CD4-positive, alpha-beta T cell treated with Interleukin-15 for 4 hours (primary cell): ENCODE data around the gene DNAAF5.

Experiments used
- DNase-seq: peaks from one replicate; pipeline ENCODE4 v3.0.0-alpha.2; 2020; ENCODE audit warnings: low spot score

The DNAAF5 gene

GRCh38 chr7:768881-769504, 42.5 kb downstream of the DNAAF5 start:
- DNase-seq = no peak

GRCh38 chr7:770336-770735, 43.8 kb downstream of the DNAAF5 start:
- DNase-seq = no peak

GRCh38 chr7:770741-771166, 44.3 kb downstream of the DNAAF5 start:
- no peak for DNase-seq

DNA sequence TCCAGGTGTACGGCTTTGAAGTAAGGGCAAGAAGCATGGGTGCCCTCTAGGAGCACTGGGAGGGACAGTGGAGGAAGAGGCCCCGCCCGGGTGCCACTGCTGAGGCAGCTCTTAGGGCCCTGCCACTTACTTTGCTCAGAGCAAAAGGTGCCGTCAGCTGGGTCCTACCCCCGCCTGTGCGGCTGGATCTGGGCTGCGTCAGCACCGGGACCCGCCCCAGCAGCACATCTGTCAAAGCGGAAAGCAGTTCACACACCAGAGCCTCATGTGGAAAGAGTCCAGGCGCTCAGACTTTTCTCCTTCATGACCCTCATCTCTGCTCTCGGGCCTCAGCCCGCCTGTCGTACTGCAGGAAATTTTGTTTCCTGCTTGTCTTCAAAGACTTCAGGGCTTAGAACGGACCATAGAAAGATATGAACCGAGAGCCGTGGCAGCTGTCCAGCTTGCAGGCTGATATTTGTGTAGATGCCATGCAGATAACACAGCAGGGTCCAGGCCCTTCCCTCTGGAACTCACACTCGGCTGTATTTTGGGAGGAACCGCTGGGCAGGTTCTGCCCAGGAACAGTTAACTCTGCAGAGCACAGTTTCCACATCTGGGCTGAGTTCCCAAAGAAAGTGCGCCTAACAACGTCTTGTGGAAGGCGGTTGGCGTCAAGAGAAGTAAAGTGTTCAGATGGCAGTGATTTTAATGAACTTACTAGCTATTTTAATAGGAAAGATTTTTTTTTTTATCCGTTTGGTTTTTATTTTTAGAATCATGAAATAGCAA, 44.9 kb downstream of the DNAAF5 start:
- no peak for DNase-seq

- DNase-seq = no peak
Measured at GRCh38 chr7:772005-772294, 45.5 kb downstream of the DNAAF5 start.

DNA sequence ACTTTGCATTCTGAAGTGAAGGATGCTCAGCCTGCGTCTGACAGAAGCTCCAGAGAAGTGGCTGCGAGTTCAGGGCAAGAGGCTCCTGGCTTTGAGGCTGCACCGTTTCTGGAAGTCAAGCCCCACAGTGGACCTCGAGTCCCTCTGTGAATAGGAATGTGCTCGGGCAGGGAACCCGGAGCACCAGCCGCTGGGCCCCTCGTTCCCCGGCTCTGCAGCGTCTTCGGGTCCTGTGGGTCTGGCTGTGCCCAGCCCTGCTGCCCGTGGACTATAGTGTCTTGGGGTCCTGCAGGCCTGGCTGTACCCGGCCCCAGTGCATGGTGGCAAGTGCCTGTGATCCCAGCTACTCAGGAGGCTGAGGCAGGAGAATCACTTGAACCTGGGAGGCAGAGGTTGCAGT, 45.9 kb downstream of the DNAAF5 start:
- DNase-seq = no peak

DNA sequence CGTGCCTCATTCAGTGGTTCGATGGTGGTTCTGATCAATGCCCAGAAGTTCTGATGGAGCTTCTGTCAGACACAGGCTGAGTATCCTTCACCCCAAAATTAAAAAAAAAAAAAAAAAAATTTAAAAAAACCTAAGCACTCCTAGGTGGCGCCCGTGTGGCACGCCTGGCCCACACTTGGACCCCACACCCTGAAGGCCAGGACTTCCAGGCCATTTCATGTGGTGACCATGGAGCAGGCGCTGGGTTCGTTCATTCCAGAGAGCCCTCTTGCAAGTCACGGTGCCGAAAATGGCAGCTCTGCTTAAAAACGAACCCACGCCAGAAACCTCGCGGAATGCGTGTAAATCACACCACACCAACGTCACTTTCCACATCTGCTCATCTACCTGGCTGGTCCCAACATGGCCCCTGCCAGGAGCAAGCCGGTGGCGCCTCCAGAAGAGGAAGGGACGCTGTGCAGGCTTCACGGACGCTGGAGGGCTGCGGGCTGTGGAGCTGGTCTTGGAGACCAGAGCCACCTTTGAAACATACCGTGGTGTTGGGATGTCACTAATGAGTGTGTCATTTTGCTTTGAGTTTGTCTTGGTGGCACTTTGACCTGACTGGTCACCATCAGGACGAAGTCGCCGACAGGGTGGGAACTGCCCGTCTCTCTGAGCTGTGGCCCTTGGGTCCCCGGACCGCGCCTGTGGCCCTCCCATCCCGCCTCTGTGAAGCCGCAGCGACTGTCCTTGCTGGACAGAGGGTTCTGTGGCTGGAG, 46.5 kb downstream of the DNAAF5 start:
- DNase-seq = no peak

- DNase-seq = no peak
Measured at GRCh38 chr7:773622-773915, 47.1 kb downstream of the DNAAF5 start.

DNA sequence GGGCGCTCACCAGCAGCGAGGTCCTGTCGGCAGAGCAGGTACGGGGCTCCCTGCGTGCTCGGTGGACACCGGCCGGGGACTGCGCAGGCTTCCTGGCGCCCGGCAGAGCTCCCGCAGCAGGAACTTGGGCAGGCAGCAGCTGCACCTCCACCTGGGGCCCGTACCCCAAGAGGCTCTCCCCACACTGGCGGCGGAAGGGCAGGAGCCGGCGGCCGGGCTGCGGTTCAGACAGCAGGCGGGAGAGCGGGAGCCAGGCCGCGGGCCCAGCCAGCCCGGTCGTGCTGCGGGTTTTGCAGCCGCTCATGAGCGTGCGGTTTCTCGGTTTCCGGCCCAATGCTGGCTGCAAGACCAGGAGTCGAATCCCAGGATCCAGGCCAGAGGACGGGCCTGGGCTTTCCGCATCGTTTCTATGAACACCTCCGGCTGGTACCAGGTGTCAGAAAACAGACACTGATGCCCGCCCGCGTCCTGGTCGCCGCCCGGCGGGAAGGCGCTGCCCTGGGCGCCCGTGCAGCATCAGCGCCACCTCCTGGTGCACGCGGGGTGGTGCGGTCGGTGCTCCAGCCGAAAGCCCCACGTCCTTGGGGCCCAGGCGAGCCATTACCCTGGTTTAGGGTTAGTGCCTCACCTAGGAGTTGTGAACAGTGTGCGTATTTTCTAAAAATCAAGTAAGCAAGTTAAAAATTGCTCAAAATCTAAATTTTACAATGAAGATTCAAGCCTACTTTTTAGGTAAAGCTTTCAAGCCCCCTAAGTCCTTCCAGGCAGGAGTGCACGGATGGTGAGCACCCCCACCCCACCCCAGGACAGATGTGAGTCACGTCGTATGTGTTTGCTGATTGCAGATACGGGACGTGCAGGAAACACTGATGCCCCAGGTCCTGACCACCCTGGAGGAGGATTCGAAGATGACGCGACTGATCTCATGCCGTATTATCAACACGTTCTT, 47.9 kb downstream of the DNAAF5 start:
- DNase-seq = peak; percentile 56

- DNase-seq = no peak
Measured at GRCh38 chr7:776381-776780, 49.9 kb downstream of the DNAAF5 start.

GRCh38 chr7:776992-777727, 50.7 kb downstream of the DNAAF5 start:
- no peak for DNase-seq

- no peak for DNase-seq
Measured at GRCh38 chr7:777728-778078, 51.2 kb downstream of the DNAAF5 start.

DNA sequence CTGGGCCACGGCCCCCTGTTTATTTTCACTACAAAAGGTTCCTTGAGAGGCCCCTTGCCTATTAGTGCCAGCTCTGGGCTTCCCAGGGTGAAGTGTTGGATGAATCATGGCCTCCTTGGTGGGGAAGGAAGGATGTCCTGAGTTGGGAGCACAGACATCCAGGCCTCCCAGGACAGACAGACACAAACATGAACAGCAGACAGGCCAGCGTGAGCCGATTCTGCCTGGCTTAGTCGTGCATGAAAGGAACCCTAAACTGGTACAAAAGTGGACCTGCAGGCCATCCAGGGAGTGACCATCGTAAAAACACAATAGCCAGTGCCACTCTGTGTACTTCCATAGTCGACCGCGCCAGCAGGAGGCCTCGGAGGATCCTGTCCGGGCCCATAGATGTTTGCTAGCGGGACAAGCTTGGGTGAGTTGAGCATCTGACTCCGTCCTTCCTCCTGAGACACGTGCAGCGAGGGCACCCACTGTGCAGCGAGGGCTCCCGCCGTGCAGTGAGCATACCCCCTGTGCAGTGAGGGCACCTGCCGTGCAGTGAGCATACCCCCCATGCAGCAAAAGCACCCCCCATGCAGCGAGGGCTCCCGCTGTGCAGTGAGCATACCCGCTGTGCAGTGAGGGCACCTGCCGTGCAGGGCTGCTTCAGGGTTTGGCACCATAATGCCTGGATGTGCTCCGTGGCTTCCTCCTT, 51.9 kb downstream of the DNAAF5 start:
- DNase-seq = no peak

- no peak for DNase-seq
Measured at GRCh38 chr7:778968-779451, 52.5 kb downstream of the DNAAF5 start.

- DNase-seq = no peak
Measured at GRCh38 chr7:779480-779879, 53.0 kb downstream of the DNAAF5 start.

- DNase-seq = no peak
Measured at GRCh38 chr7:780081-780480, 53.6 kb downstream of the DNAAF5 start.

- no peak for DNase-seq
Measured at GRCh38 chr7:780516-780915, 54.0 kb downstream of the DNAAF5 start.

GRCh38 chr7:781186-781849, 54.8 kb downstream of the DNAAF5 start:
- no peak for DNase-seq

- DNase-seq = no peak
Measured at GRCh38 chr7:781936-782529, 55.5 kb downstream of the DNAAF5 start.
